CD4-positive, alpha-beta T cell treated with Interleukin-12 subunit alpha and Interleukin-12 subunit beta, for 1 hour (primary cell): Measurements from ENCODE around the gene ANP32A.
A peak's percentile ranks its signal among the peaks of the same experiment; 100 is the strongest.

Experiments
- DNase-seq: peaks from one replicate; pipeline ENCODE4 v3.0.0-alpha.2; 2020

ANP32A gene

GRCh38 chr15:68739390-68740080, 81.2 kb downstream of the ANP32A start:
- DNase-seq: no peak

- DNase-seq: no peak
Observed at GRCh38 chr15:68735610-68736009, 85.1 kb downstream of the ANP32A start.

GRCh38 chr15:68734881-68735280, 85.8 kb downstream of the ANP32A start:
- no peak for DNase-seq

- no peak for DNase-seq
Observed at GRCh38 chr15:68734352-68734751, 86.3 kb downstream of the ANP32A start.

- DNase-seq: no peak
Observed at GRCh38 chr15:68733666-68734065, 87.0 kb downstream of the ANP32A start.

GRCh38 chr15:68732451-68732850, 88.2 kb downstream of the ANP32A start:
- no peak for DNase-seq

- DNase-seq: no peak
Observed at GRCh38 chr15:68730976-68731897, 89.5 kb downstream of the ANP32A start.

GRCh38 chr15:68730471-68730919, 90.2 kb downstream of the ANP32A start:
- DNase-seq: peak; percentile 27

- no peak for DNase-seq
Observed at GRCh38 chr15:68729789-68730411, 90.8 kb downstream of the ANP32A start.
